GM19025 (cell line): Measurements from ENCODE around the gene ITGB1BP1.

Experiments used
- ATAC-seq: cut with Tn5 transposase; IDR thresholded peaks from one replicate; pipeline ENCODE4 v1.9.1; 2021; ENCODE audit warnings: mild to moderate bottlenecking, low read depth, moderate library complexity; ENCODE audit not compliant: unreplicated experiment

ITGB1BP1 gene

GRCh38 chr2:9380702-9381628 lies 42.4 kb downstream of the ITGB1BP1 start:
- no peak for ATAC-seq

- no peak for ATAC-seq
Measured at GRCh38 chr2:9379391-9379755, 44.0 kb downstream of the ITGB1BP1 start.

GRCh38 chr2:9378433-9379390 lies 44.6 kb downstream of the ITGB1BP1 start:
- ATAC-seq = no peak

GRCh38 chr2:9377461-9378097 lies 45.7 kb downstream of the ITGB1BP1 start:
- ATAC-seq = no peak

- no peak for ATAC-seq
Measured at GRCh38 chr2:9375857-9376428, 47.4 kb downstream of the ITGB1BP1 start.

GRCh38 chr2:9374071-9374730 lies 49.1 kb downstream of the ITGB1BP1 start:
- no peak for ATAC-seq

- no peak for ATAC-seq
Measured at GRCh38 chr2:9373476-9373875, 49.9 kb downstream of the ITGB1BP1 start.

GRCh38 chr2:9373047-9373446 lies 50.3 kb downstream of the ITGB1BP1 start:
- ATAC-seq = no peak

- ATAC-seq = no peak
Measured at GRCh38 chr2:9370746-9371145, 52.6 kb downstream of the ITGB1BP1 start.

GRCh38 chr2:9366026-9366425 lies 57.3 kb downstream of the ITGB1BP1 start:
- ATAC-seq = no peak

GRCh38 chr2:9365498-9366019 lies 57.8 kb downstream of the ITGB1BP1 start:
- ATAC-seq = no peak

- ATAC-seq = no peak
Measured at GRCh38 chr2:9364791-9365497, 58.4 kb downstream of the ITGB1BP1 start.

- no peak for ATAC-seq
Measured at GRCh38 chr2:9364373-9364772, 59.0 kb downstream of the ITGB1BP1 start.

GRCh38 chr2:9360701-9361100 lies 62.6 kb downstream of the ITGB1BP1 start:
- ATAC-seq = no peak

GRCh38 chr2:9360110-9360509 lies 63.2 kb downstream of the ITGB1BP1 start:
- ATAC-seq = no peak

- ATAC-seq = no peak
Measured at GRCh38 chr2:9359463-9359862, 63.9 kb downstream of the ITGB1BP1 start.

- ATAC-seq = no peak
Measured at GRCh38 chr2:9358846-9359245, 64.5 kb downstream of the ITGB1BP1 start.

- no peak for ATAC-seq
Measured at GRCh38 chr2:9356261-9356660, 67.1 kb downstream of the ITGB1BP1 start.

GRCh38 chr2:9355716-9356115 lies 67.6 kb downstream of the ITGB1BP1 start:
- ATAC-seq = no peak
